GM06990 (cell line): ENCODE measurements around the gene PDGFRB.

ENCODE experiments used
- DNase-seq: peaks from one replicate; pipeline ENCODE4 v3.0.0-alpha.2; 2011; ENCODE audit not compliant: insufficient read length; ENCODE audit errors: extremely low read depth
- H3K27me3 ChIP-seq: replicated peaks from 2 replicates; pipeline ENCODE4 v1.6.0; 2011; ENCODE audit warnings: low read length; ENCODE audit not compliant: control insufficient read depth, insufficient read depth
- H3K36me3 ChIP-seq: 2 replicates; pipeline ENCODE4 v1.5.1; 2011; ENCODE audit warnings: low read length; ENCODE audit not compliant: control insufficient read depth, insufficient read depth
- H3K4me3 ChIP-seq: replicated peaks from 2 replicates; pipeline ENCODE4 v1.5.1; 2011; ENCODE audit warnings: low read depth, mild to moderate bottlenecking, control low read depth, low read length
- CTCF ChIP-seq: IDR thresholded peaks from 2 replicates; pipeline ENCODE4 v1.5.1; 2011; ENCODE audit warnings: low read length, control low read depth, mild to moderate bottlenecking, inconsistent platforms; ENCODE audit not compliant: insufficient read depth, poor library complexity, severe bottlenecking

Gene PDGFRB

GRCh38 chr5:150172145-150172544 lies 16.5 kb upstream of the PDGFRB start:
- no peak overlapping the region for H3K4me3 ChIP-seq
- no peak for TF ChIP-seq CTCF
- DNase-seq: no peak
- H3K36me3 ChIP-seq: no peaks in the 10 kb centered on the region
- peaks cover 3% of the 10 kb centered on the region for H3K27me3 ChIP-seq

- DNase-seq: no peak
- Histone ChIP-seq H3K36me3 (no peaks in the 10 kb centered on the region), H3K27me3 (peaks cover 2% of the 10 kb centered on the region; the same call in 1 of the 2 replicates), H3K4me3 (no peak overlapping the region)
- no peak for TF ChIP-seq CTCF
These were observed 13.2 kb upstream of the PDGFRB start for GRCh38 chr5:150168864-150169263.

- no peak for DNase-seq
- H3K36me3 ChIP-seq: no peaks in the 10 kb centered on the region
- TF ChIP-seq CTCF: no peak
- H3K4me3 ChIP-seq: no peak overlapping the region
- peaks cover 2% of the 10 kb centered on the region; the same call in 1 of the 2 replicates for H3K27me3 ChIP-seq
These were observed 12.3 kb upstream of the PDGFRB start for GRCh38 chr5:150167908-150168307.

- no peak for DNase-seq
- no peaks in the 10 kb centered on the region for H3K36me3 ChIP-seq
- TF ChIP-seq CTCF: no peak
- no peak overlapping the region for H3K4me3 ChIP-seq
- H3K27me3 ChIP-seq: peaks cover 2% of the 10 kb centered on the region; the same call in 1 of the 2 replicates
These were observed 11.8 kb upstream of the PDGFRB start for GRCh38 chr5:150167512-150167850.

- Histone ChIP-seq H3K36me3 (no peaks in the 10 kb centered on the region), H3K27me3 (peaks cover 2% of the 10 kb centered on the region; the same call in 1 of the 2 replicates), H3K4me3 (no peak within 1 kb of the TSS)
- no peak for TF ChIP-seq CTCF
- DNase-seq: no peak
These were observed 11.2 kb upstream of the PDGFRB start, which contains the start of gene CDX1 for GRCh38 chr5:150166650-150167511. Gene CDX1, plus strand, starts transcription at chr5:150166778. Its CDS starts 99 bp downstream, at chr5:150166877.
